HepG2 (cell line): Measurements from ENCODE around the gene MYOCOS.

ENCODE experiments used
- ARNTL ChIP-seq: sonication (generic); formaldehyde crosslinking; IDR thresholded peaks from 2 replicates; pipeline ENCODE4 v1.4.0; 2020; ENCODE audit warnings: mild to moderate bottlenecking, missing genetic modification reagents
- MAFK ChIP-seq, 2 experiments: IDR thresholded peaks in 1 of 2; conservative IDR thresholded peaks in 1 of 2; 2 replicates each; pipeline ENCODE4 v1.6.1; 2011; ENCODE audit warnings: improper control_type of control experiment in 2 of 2, low read length in 2 of 2
- SALL2 ChIP-seq: sonication (generic); formaldehyde crosslinking; IDR thresholded peaks from 2 replicates; pipeline ENCODE4 v1.8.1; 2023; ENCODE audit warnings: mild to moderate bottlenecking, missing genetic modification reagents, inconsistent platforms
- ZNF10 ChIP-seq: sonication (generic); formaldehyde crosslinking; IDR thresholded peaks from 2 replicates; pipeline ENCODE4 v1.4.0; 2020; ENCODE audit warnings: mild to moderate bottlenecking, low read depth, missing genetic modification reagents, borderline replicate concordance
- ZNF891 ChIP-seq: sonication (generic); formaldehyde crosslinking; IDR thresholded peaks from 2 replicates; pipeline ENCODE4 v1.5.0; 2020; ENCODE audit warnings: mild to moderate bottlenecking, missing genetic modification reagents

- TF ChIP-seq MAFK (conservative IDR thresholded peaks at IDR 0.05 in 1 of 2, IDR thresholded peaks at IDR 0.05 in 1 of 2; ENCODE audit: low read length in 2 of 2) (no peak), SALL2 (no peak), ZNF10 (no peak), ARNTL (no peak), ZNF891 (no peak)
Observed at GRCh38 chr1:171590022-171590421, 32.0 kb upstream of the MYOCOS start.
